Left cardiac atrium (tissue), 4 donors: Measurements from ENCODE around the gene SAMD4A. TPM values are rescaled to one million over a fixed set of nuclear protein-coding genes. Genes with fewer than 3 reads are reported as not detected.

ENCODE experiments used
- ATAC-seq, 2 donors: fragments of 200-7000 bp; cut with Tn5 transposase; one replicate each; pipeline ENCODE4 v1.9.1; 2020; ENCODE audit warnings: mild to moderate bottlenecking in 2 of 2, moderate library complexity in 2 of 2
- DNase-seq: peaks from one replicate; pipeline ENCODE4 v3.0.0-alpha.2; 2020
- intact Hi-C, 2 donors: fragments of 100-400 bp; cut with DNase I; formaldehyde crosslinking; loops; one replicate each; pipeline versions ENCODE4 v1.14.1 to v1.15.1; 2022 to 2023
- total RNA-seq, 2 donors: library from RNA; stranded (reverse); fragmentation: NEBNext Ultra II Directional; extraction: Animal tissue kit (Norgen Biotek cat#: 25700); gene quantifications; one replicate each; pipeline ENCODE4 v1.2.1, GENCODE V29; 2021
- donor health status: DM: no; HTN: yes; CAD: no.
- donor health status: DM: no; HTN: yes; CAD: no; lungs with severe emphysema.
- donor health status: DM: yes; HTN: yes; CAD: no.
- donor health status: Dilated cardiomyopathy.

SAMD4A gene
- total RNA-seq, 2 donors from 2014 or later: 103 to 118 TPM

DNA sequence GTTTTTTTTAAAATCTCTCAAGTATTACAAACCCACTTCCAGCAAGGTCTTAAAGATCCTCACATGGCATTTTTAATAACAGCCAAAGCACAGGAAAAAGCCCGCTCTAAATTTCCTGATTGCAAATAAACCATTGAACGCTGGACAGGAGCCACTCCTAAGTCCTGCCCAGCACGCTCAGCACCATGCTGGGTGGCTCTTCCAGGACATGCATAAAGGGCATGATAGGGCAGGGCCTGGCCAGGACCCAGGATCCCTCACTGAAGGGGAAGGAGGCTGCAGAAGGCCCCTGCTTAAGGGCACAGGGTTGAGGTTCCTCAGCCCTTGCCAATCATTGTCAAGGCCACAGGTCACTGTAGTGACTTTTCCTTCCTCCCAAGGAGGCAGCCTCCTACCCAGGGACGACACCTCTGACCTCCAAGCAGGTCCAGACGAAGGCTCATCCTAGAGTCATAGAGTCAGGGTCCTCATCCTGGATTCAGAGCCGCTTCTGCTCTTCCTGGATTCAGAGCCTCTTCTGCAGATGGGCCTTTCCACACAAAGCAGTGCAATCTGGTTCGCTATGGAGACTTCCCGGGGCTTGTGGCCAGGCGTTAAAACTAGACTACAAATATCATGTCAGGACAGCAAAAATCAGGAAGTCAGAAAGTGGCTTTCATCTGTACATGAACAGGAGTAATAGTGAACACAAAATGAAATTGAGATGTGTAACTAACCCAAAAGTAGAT, 211.9 kb downstream of the SAMD4A start:
- intact Hi-C loops: no loop called here
- DNase-seq: no peak
- peak in 1 of 2 donors; percentile 32 for ATAC-seq

DNA sequence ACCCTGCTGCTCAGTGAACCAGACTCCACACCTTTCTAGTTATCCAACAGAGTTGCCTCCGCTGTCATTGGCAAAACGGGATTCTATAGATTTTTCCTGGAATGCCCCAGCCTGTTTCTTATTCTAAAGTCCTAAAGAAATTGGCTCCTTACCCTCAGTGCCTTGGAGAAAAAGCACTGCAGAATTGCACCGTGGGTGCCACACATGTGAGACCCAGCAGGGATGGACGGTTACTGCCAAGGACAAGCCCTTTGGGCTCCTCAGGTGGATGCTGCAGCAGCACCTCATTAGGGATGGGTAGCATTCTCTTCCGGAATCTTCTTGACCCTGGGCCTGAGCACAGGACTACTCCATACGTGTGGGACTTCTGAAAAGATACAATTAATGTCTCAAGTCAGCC, 214.2 kb downstream of the SAMD4A start:
- no peak for ATAC-seq
- intact Hi-C loops: no loop called here
- no peak for DNase-seq

DNA sequence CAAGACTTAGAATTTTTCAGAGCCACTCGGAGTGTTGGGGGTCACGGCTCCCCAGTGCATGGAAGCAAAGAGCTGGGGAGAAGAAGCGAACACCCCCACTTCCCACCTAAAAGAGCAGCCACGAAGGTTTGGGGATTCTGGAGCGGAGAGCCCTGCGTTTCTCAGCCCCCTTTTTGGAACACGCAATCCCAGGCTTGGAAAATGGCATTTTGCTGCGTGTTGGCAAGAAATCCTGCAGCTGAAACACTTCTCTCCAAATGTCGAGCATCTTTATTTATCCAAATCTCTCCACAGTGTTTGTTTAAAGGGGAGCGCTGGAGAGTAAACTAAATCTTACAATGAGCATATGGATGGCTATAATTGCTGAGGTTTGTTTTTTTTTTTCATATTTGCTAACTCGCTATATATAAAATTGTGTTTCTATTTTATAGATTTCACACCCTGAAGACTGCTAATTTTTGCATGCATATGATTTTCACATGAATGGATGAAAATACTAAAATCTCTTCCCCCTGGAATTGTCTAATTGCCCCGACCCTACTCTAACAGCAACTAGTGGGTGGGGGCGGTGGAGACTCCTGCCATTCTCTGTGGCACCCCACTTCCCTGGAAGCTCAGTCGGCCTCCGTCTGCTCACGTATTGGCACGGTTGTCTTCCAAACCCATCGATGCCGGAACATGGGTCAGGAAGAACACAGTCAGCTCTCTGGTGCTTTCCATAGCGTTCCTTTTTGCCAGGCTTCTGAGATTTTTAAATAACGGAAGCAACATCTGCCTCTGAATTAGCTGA, 215.2 kb downstream of the SAMD4A start:
- intact Hi-C loops: no loop called here
- no peak for ATAC-seq
- DNase-seq: no peak

DNA sequence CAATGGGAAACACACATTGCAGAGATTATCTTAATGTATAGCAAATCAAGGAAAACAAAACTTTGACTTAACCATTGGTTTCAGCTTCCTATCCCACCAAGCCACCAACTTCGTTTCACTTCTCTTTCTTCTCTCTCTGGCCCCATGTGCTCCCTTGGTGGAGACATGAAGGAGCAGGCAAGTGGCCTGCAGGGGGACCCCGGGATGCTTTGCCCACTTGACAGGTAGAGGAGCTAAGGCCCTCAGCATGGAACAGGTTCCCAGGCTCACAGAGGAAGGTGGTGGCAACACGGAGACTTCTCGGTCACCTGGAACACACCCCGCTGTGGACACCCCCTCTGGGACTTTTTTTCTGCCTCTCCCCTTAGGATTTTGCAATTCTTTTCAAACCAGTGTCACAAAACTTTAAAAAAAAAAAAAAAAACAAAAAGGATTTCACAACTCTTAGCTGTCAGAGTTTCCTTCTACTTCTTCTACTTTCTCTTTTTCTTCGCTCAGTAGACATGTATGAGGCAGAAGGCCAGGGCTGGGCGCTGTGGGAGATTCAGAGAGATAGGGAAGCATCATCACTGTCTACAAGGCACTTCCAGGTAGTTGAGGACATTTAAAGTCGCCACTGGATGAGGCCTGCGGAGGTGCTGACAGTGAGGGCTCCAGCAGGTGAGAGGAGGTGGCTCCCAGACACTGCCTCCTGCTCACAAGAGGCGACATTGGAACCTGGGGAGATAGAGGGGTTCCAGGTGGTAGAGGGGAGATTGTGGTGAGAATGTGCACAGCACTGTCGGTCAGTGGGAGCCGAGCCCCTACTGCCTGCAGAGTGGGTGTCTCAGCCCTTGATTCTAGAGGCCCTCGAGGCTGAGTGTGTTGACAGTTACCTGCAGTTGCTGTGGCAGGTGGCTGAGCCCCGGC, 216.1 kb downstream of the SAMD4A start:
- ATAC-seq (no peak), DNase-seq (no peak)
- intact Hi-C loops: no loop called here

DNA sequence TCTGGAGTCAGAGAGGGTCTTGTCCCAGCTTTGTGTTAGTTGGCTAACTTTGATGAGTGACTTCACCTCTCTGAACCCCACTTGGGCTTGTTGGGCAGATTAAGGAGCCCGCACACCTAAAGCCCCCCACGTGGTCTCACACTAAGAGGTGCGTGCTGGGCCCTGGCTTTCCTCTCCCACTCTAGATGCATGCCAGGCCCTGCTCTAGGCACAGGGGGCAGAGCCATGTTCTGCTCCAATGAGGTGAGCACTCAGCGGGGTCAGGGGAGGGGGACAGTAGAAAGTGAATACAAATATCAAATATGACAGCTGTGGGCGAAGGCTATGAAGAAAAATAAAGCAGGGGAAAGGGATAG, 216.7 kb downstream of the SAMD4A start:
- intact Hi-C loops: loop anchor here in 1 of 2 donors (1.0 kb wide), 1 partner anchor 46 kb away; no protein-coding TSS in a partner anchor
- no peak for ATAC-seq
- DNase-seq: no peak

DNA sequence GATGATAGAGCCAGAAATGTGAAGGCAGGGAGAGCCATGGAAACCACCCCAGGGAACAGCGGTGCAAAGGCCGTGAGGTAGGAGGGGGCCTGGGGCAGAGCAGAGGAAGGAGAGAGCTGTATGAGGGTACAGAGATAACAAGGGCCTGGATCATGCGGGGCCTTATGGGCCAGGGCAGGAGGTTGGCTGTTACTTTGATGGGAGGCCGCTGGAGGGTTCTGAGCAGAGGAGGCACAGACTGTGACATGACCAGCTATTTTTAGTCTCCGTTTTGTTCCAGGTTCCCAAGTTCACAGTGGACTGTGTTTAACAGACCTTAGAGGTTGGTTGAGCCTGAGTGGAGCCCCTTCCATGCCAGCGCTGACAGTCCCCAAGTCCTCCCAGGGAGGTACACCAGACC, 217.1 kb downstream of the SAMD4A start:
- intact Hi-C loops: loop anchor here in 1 of 2 donors (1.0 kb wide), 1 partner anchor 47 kb away; no protein-coding TSS in a partner anchor
- ATAC-seq: peak; percentile 86
- DNase-seq: peak; percentile 63

DNA sequence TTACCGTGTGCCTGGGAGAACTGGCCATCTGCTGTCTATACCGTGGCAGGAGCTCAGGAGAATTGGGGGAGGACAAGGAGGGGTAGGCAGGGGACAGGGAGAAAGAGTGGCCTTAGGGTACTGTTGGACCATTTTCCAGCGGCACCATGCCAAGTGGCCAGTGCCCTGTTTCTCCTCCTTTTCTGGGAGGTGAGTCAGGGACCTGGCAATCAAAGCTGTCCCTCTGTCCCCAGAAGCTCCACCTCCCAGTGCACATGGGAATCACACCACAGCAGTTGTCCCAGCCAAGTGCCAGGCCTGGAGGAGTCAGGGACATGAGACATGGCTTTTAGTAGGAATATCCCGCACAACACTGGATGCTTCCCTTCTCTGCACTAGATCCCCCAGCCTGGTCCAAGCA, 217.7 kb downstream of the SAMD4A start:
- intact Hi-C loops: loop anchor here in 1 of 2 donors (1.0 kb wide), 1 partner anchor 47 kb away; no protein-coding TSS in a partner anchor
- peak; percentile 71 for DNase-seq
- peak; percentile 79 to 83 for ATAC-seq

DNA sequence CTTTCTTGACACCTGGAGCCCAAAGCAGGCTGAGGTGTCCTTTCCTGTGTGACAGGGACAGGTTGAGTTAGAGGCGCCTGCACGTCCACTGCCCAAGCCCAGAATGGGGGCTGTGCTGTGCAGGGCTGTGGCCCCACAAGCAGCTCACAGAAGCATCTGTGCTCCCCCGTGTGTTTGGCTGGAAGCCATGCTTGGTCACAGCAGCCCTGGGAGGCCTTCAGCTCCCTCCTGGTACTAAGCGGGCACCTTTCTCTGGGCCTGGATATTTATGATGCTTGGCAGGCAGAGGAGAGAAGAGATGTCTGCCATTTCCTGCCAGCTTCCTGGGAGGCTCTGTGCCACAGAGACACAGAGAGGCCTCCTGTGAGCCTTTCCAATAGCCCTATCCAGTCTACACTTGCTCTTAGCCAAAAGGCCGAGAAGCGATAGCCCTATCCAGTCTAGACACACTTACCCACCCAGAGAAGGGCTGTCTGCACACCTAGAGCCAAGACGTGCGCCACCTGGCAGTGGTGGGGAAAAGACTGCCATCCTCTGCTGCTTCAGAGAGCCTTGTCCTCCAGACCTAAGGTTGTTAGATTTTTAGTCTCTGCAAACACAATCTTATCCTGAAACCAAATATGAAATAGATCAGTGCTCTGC, 218.3 kb downstream of the SAMD4A start:
- DNase-seq: no peak
- intact Hi-C loops: no loop called here
- peak; percentile 3 to 10 for ATAC-seq

DNA sequence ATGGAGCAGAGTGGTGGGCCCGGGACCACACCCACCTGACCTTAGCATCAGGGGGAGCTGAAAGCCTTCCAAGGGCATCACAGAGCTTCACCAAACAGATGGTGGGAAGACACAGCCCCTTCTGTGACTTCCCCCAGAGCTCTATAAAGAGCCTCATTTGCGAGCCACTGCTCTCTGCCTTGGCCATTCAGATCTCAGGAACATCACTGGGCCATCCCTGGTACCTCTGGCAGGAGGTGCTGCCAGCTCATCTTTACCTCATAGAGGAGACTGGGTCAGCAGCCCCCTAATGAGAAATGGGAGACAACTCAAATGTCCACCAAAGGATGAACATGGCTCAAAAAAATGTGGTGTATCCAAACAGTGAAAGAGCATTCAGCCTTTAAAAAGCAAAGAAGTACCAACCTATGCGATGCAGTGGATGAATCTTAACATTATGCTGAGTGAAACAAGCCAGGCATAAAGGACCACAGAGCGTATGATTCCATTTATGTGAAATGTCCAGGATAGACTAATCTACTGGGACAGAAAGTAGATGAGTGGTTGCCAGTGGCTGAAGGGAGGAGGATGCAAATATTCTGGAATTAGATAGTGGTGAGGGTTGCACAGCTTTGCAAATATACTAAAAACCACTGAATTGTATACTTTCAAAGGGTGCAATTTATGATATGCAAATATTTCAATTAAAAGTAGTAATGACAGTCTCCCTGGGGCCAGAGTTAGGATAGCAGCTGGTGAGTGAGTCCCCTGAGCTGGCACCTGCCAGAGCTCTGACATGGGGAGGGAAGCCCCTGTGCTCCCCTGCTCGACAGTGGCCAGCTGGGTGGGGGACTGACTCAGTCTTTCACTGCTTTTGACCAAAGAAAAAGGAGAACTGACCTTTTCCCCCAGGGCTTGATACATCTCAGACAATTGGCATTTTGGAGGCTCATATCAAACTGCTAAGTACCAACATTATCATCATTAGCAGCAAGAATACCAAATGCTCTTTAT, 219.1 kb downstream of the SAMD4A start:
- no peak for DNase-seq

DNA sequence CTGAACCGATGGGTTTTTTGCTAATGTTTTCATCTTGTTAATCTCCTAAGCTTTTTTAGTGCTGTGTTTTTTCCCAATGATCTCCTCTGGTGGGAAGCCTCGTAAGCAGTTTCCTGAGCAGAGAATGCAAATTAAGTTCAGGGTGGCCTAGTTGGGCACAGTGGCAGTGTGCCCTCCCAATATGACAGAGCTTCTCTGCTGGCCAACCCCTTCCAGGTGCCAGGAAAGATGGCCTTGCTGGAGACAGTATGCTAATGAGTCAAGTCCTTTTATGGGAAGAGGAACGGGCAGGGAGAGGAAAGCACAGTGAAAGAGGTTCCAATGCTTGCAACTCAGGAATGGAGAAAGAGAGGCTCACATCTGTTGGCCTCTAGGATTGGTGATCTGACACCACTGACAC, 219.9 kb downstream of the SAMD4A start:
- ATAC-seq (peak; percentile 17 to 32), DNase-seq (no peak)
- intact Hi-C loops: no loop called here

More for the DNA sequence above, 219.1 kb downstream of the SAMD4A start:
- intact Hi-C loops: no loop called here
- ATAC-seq: no peak

DNA sequence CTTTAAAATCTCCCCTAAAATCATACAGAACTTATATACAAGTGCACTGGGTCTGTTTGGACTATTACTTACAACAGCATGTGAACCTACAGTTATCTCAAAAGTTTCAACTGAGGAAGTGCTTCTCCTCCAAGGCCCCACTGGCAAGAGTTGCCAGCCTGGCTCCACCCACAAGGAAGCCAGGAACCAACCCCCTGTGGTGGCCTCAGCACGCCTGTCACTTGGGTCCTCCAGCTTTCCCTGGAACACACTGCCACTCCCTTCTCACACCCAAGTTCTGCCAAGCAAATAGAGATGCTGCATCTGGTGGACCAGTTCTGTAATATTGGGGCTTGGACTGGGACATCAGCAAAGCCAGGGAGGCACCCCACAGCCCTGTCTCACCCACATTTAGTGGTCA, 220.3 kb downstream of the SAMD4A start:
- peak; percentile 12 to 13 for ATAC-seq
- intact Hi-C loops: no loop called here
- no peak for DNase-seq

DNA sequence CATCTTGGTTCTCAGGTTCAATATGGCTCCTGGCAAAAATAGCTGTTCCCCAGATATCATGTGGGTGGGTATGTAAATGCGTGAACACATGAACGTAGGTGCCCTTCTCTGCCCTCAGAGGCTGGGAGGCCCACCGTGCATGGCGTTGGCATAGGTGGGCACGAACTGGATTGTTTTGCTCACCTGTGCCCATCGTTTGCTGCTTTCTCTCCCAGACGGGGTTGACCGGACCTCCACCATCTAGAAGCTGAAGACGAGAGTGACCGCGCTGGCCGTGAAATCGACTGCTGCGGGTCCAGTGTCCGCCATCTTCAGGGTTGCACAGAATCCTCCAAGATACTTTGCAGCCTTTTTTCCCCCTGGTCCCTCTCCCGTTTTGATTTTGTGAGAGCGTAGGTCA, 221.8 kb downstream of the SAMD4A start:
- no peak for ATAC-seq
- DNase-seq: no peak

DNA sequence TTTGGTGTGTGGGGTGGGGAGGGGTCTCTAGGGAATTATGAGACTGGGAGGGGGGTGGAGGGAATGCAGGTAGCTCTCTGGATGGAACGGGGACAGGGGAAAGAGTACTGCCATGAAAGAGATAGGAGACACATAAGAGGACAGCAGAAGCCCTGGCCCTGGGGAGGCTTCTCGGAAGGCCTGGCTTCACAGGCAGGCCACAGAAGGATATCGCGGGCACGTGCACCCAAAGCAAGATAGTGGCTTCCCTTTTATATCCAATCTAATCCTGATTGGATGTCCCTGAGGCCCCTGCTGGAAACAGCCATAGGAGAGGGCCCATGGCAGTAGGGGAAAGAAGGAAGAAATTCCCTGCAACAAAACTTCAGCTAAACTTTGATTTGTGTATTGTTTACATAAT, 222.2 kb downstream of the SAMD4A start:
- no peak for ATAC-seq
- DNase-seq: no peak
- intact Hi-C loops: no loop called here

More for the DNA sequence above, 221.8 kb downstream of the SAMD4A start:
- intact Hi-C loops: no loop called here

DNA sequence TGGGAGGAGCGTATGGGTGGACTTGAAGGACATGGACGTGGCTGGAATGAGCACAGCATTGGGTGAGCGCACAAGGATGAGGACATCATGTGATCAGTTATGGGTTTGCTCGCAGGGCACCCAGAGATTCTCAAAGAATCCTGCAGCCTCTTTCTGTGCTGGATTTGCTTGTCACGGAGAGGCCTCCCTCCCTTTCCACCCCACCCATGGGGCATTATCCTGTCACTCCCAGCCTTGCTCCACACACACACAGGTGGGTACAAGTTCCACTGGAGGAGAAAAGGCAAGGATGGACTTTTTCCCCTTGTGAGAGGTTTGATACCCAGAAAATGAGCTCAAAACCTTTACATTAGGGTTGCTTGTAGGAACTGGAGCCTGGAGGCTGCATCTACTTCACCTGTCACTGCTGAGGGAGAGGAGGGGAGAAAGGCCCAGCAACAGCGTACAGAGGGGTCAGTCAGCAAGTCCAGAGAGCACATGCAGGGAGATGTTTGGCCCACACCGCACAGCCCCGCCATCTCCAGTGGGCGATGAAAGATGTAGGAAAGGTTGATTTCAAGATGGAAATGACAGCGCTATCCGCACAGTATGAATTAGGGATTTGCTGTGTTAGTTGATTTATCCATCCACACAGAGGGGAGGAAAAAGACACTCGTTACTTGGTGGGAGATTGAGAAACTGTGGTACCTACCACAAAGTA, 223.0 kb downstream of the SAMD4A start:
- intact Hi-C loops: no loop called here
- ATAC-seq: no peak
- DNase-seq: no peak

DNA sequence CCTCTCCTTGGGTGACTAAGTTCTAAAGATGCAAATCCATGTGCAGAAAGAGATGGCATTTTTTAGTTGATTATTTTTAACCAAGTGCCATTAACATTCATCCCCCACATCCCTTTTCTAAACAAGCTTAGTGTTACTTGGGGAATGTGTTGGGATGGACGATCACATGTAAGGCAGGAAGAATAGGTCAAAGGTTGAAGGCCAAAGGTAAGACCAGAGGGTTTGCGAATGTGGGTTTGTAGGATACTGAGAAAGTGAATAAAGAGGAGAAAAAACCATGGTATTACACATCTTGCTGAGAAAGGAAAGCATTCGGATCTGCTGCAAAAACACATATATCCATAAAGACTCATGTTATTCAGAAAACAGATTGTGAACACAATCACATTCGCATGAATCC, 224.1 kb downstream of the SAMD4A start:
- ATAC-seq (no peak), DNase-seq (no peak)
- intact Hi-C loops: no loop called here

DNA sequence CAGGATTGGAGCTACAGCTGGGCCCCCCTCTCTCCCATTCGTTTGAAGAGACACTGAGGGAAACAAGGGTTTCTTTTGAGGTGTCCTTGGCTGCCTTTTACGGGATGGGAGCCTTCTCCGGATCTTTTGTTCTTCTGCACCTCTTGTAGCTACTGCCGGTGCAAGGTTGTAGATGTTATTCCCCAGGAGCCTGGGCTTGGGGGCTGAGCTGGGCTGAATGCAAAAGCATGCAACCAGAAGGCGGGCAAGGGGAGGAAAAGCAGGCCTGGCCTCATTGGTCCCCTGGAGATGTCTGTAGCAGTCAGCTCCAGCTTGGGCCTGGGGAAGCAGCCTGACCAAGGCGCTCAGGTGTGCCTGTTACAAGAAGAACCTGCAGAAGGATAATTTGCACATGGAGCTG, 225.4 kb downstream of the SAMD4A start:
- intact Hi-C loops: no loop called here
- ATAC-seq: no peak
- no peak for DNase-seq

DNA sequence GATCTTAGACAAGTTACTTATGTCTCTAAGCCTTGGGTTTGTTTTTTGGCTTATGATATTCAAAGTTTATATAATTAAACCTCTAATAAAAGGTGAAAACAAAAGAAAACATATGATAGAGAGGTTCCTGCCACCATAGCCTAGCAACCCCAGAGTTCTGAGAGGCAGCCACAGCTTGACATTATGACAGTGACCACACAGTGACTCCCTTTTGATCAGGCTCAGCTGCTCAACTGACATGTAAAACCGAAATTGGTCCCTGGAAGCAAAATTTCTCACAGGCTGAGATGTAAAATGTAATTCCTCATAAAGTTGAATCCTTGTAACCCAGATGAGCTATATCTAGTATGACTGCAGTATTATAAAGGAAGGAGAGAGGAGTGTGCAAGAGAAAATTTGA, 227.2 kb downstream of the SAMD4A start:
- intact Hi-C loops: no loop called here
- ATAC-seq (no peak), DNase-seq (no peak)
